Common myeloid progenitor, CD34-positive (primary cell): ENCODE results near the gene HSPA4.

Source experiments
- CTCF ChIA-PET: fragments of 350-600 bp; sonication (Branson Sonifier 250); formaldehyde crosslinking; loops from one replicate; lab custom pipeline; 2021; ENCODE audit warnings: antibody characterized with exemption; lab: Charles Lee
- POLR2A ChIA-PET: fragments of 350-600 bp; sonication (Branson Sonifier 250); formaldehyde crosslinking; loops from one replicate; lab custom pipeline; 2021; ENCODE audit warnings: antibody characterized with exemption; lab: Charles Lee
- DNase-seq, 3 donors: peaks; one replicate each; pipeline versions ENCODE4 v3.0.0 to v3.0.0-alpha.2; 2013
- H3K27ac ChIP-seq, 2 experiments: 1 replicate in 1 of 2; 2 replicates in 1 of 2; pipeline ENCODE4 v1.7.0; 2013; ENCODE audit warnings: inconsistent platforms in 2 of 2, low read length in 2 of 2, mild to moderate bottlenecking in 2 of 2, low read depth in 1 of 2, moderate library complexity in 1 of 2; ENCODE audit not compliant: severe bottlenecking in 2 of 2, insufficient read depth in 1 of 2, poor library complexity in 1 of 2
- H3K27me3 ChIP-seq, 5 experiments: replicated peaks in 2 of 5; 1 replicate in 3 of 5; 2 replicates in 2 of 5; pipeline versions ENCODE4 v1.6.1 to v1.7.0; 2013; ENCODE audit warnings: low read length in 4 of 5, mild to moderate bottlenecking in 2 of 5, moderate library complexity in 2 of 5, inconsistent platforms in 1 of 5; ENCODE audit not compliant: insufficient read depth in 5 of 5, control insufficient read depth in 4 of 5
- H3K36me3 ChIP-seq, 4 experiments: 1 replicate in 2 of 4; 2 replicates in 2 of 4; pipeline versions ENCODE4 v1.6.1 to v1.7.0; 2013; ENCODE audit warnings: low read length in 3 of 4, control low read depth in 1 of 4, mild to moderate bottlenecking in 1 of 4; ENCODE audit not compliant: control insufficient read depth in 4 of 4, insufficient read depth in 4 of 4
- H3K4me1 ChIP-seq, 4 experiments: 1 replicate in 3 of 4; 2 replicates in 1 of 4; pipeline versions ENCODE4 v1.6.1 to v1.7.1; 2013; ENCODE audit warnings: low read length in 3 of 4, mild to moderate bottlenecking in 3 of 4, control low read depth in 1 of 4, inconsistent platforms in 1 of 4, moderate library complexity in 1 of 4; ENCODE audit not compliant: control insufficient read depth in 4 of 4, insufficient read depth in 4 of 4; ENCODE audit errors: control extremely low read depth in 1 of 4
- H3K4me3 ChIP-seq, 7 experiments: 1 replicate in 4 of 7; 2 replicates in 3 of 7; pipeline versions ENCODE4 v1.5.1 to v1.7.0; 2013; ENCODE audit warnings: mild to moderate bottlenecking in 7 of 7, low read length in 6 of 7, moderate library complexity in 6 of 7, inconsistent platforms in 2 of 7, low read depth in 2 of 7, control low read depth in 1 of 7; ENCODE audit not compliant: insufficient read depth in 4 of 7, control insufficient read depth in 1 of 7; ENCODE audit errors: extremely low read depth in 1 of 7
- H3K9me3 ChIP-seq, 5 experiments: 1 replicate in 4 of 5; 2 replicates in 1 of 5; pipeline versions ENCODE4 v1.6.1 to v1.7.1; 2013; ENCODE audit warnings: low read length in 4 of 5, mild to moderate bottlenecking in 2 of 5, inconsistent platforms in 1 of 5, low read depth in 1 of 5, moderate library complexity in 1 of 5; ENCODE audit not compliant: control insufficient read depth in 4 of 5, insufficient read depth in 2 of 5; ENCODE audit errors: control extremely low read depth in 1 of 5
- WGBS: methylation state at CpG from one replicate; pipeline ENCODE4 v1.1.5; 2013; ENCODE audit not compliant: insufficient coverage; 5-methylcytosine and 5-hydroxymethylcytosine counted together

The HSPA4 gene

DNA sequence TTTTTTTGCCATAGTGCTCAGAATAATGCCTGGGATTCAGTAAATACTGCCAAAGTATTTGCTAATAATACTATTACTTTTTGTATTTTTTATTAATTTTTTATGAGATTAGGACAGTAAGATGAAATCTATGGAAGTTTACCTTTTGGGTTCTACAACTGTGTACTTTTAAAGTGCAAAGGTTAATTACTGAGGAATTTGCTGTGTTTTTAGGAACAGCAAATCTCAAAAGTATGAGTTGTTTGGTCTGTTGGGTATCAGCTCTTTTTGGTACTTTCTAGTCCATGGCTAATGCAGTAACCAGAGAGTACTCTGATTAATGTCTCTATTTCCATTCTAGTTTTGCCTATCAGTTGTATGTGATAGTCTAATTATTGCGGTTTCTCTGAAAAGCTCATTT, 5.1 kb downstream of the HSPA4 start:
- Histone ChIP-seq H3K27me3 (no peaks in the 10 kb centered on the region), H3K4me1 (peaks cover 0 to 16% (median 11%) of the 10 kb centered on the region in 4 experiments), H3K9me3 (no peaks in the 10 kb centered on the region), H3K4me3 (no peak overlapping the region), H3K36me3 (no peaks in the 10 kb centered on the region), H3K27ac (no peak overlapping the region)
- ChIA-PET CTCF (no interaction called here), POLR2A (no interaction called here)
- WGBS: 83% methylated on average over 1 of the region's 1 CpG
- no peak for DNase-seq

DNA sequence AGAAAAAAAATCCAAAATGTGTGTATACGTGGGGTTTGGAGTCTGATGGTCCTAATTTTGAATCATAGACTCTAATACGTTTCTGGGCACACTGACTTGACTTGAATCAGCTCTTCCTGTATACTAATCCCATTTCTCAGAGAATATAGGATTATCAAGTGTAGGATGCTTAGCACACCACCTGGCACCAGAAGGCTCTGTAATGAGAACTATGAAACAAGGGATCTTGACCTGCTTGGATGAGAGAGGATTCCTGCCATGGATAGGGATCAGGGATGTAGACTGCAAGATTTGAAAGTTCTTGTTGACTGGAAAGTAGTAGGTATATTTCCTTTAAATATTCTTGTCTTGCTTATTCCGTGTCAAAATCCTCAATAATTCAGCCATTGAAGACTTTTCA, 7.8 kb downstream of the HSPA4 start:
- ChIA-PET CTCF (interaction anchor here (0.6 kb wide), 1 partner anchor 48 kb away, joined by 3 read pairs; no protein-coding TSS in a partner anchor), POLR2A (no interaction called here)
- no peaks in the 10 kb centered on the region for H3K27me3 ChIP-seq
- H3K4me3 ChIP-seq: no peak overlapping the region
- no peaks in the 10 kb centered on the region for H3K36me3 ChIP-seq
- H3K4me1 ChIP-seq: peaks cover 0 to 16% (median 3%) of the 10 kb centered on the region in 4 experiments
- H3K9me3 ChIP-seq: no peaks in the 10 kb centered on the region
- no peak for DNase-seq
- H3K27ac ChIP-seq: no peak overlapping the region
- no CpG with 5 or more reads among the region's 3 CpGs for WGBS

GRCh38 chr5:133062276-133062675, 10.5 kb downstream of the HSPA4 start:
- 0% methylated on average over 1 of the region's 1 CpG for WGBS
- ChIA-PET CTCF (no interaction called here), POLR2A (no interaction called here)
- DNase-seq: peak; percentile 13 to 54 (median 44)
- H3K27me3 ChIP-seq: no peaks in the 10 kb centered on the region
- H3K36me3 ChIP-seq: peaks cover 0 to 19% (median 6%) of the 10 kb centered on the region in 4 experiments
- H3K4me1 ChIP-seq: peaks cover 0 to 14% (median 3%) of the 10 kb centered on the region in 4 experiments
- H3K27ac ChIP-seq: no peak overlapping the region
- no peak overlapping the region for H3K4me3 ChIP-seq
- no peaks in the 10 kb centered on the region for H3K9me3 ChIP-seq

GRCh38 chr5:133063965-133064364, 12.2 kb downstream of the HSPA4 start:
- Histone ChIP-seq H3K36me3 (peaks cover 4 to 34% (median 14%) of the 10 kb centered on the region in 4 experiments), H3K27ac (no peak overlapping the region)

GRCh38 chr5:133065471-133065870, 13.7 kb downstream of the HSPA4 start:
- no peaks in the 10 kb centered on the region for H3K27me3 ChIP-seq
- DNase-seq: no peak
- peaks cover 6 to 45% (median 24%) of the 10 kb centered on the region in 4 experiments for H3K36me3 ChIP-seq
- H3K9me3 ChIP-seq: no peaks in the 10 kb centered on the region
- H3K4me1 ChIP-seq: peaks cover 0 to 14% (median 3%) of the 10 kb centered on the region in 4 experiments
- WGBS: 100% methylated on average over 1 of the region's 1 CpG
- CTCF ChIA-PET: no interaction called here
- H3K27ac ChIP-seq: peak overlapping the region in 1 of 2 experiments; percentile 2
- no peak overlapping the region for H3K4me3 ChIP-seq
- POLR2A ChIA-PET: no interaction called here

More at GRCh38 chr5:133063965-133064364, 12.2 kb downstream of the HSPA4 start:
- H3K9me3 ChIP-seq: no peaks in the 10 kb centered on the region
- POLR2A ChIA-PET: no interaction called here
- H3K4me3 ChIP-seq: no peak overlapping the region
- 79% methylated on average over 7 of the region's 10 CpGs for WGBS
- H3K27me3 ChIP-seq: no peaks in the 10 kb centered on the region
- CTCF ChIA-PET: interaction anchor here (1.1 kb wide), 1 partner anchor 15 kb away, joined by 3 read pairs; no protein-coding TSS in a partner anchor
- DNase-seq: no peak
- peaks cover 0 to 14% (median 3%) of the 10 kb centered on the region in 4 experiments for H3K4me1 ChIP-seq

DNA sequence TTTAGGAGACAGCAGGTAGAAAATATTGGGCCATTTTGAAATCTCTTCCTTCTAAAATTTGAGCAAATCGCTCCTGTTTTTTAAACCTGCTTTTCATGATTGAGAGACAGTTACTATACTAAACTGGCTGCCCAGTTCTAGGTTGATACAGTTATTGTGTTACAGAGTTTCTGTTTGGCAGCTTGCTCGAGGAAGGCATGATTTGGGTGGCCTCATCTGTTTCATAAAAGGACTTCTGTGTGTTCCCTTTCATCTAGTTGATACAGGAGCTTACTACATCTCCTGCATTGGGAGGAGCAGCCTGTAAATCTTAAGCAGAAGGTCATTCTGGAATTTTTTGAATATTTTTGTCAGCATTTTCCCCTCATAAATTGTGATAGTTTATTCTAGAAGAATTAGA, 14.2 kb downstream of the HSPA4 start:
- 100% methylated on average over 1 of the region's 2 CpGs for WGBS
- Histone ChIP-seq H3K4me3 (no peak overlapping the region), H3K4me1 (peaks cover 0 to 14% (median 3%) of the 10 kb centered on the region in 4 experiments), H3K36me3 (peaks cover 6 to 48% (median 29%) of the 10 kb centered on the region in 4 experiments), H3K9me3 (no peaks in the 10 kb centered on the region), H3K27me3 (no peaks in the 10 kb centered on the region), H3K27ac (peak overlapping the region in 1 of 2 experiments; percentile 2)
- no peak for DNase-seq
- POLR2A ChIA-PET: no interaction called here
- CTCF ChIA-PET: no interaction called here

GRCh38 chr5:133072021-133072420, 20.2 kb downstream of the HSPA4 start:
- no peaks in the 10 kb centered on the region for H3K9me3 ChIP-seq
- peak overlapping the region in 1 of 2 experiments; percentile 39 for H3K27ac ChIP-seq
- no peaks in the 10 kb centered on the region for H3K4me1 ChIP-seq
- POLR2A ChIA-PET: interaction anchor here (0.7 kb wide), 1 partner anchor 54 kb away, joined by 4 read pairs; no protein-coding TSS in a partner anchor
- no peak for DNase-seq
- CTCF ChIA-PET: interaction anchor here (0.6 to 1.6 kb wide), 2 partner anchors 17 to 302 kb away, joined by 3 read pairs; no protein-coding TSS in a partner anchor
- H3K36me3 ChIP-seq: peaks cover 16 to 74% (median 48%) of the 10 kb centered on the region in 4 experiments
- 100% methylated on average over 1 of the region's 4 CpGs for WGBS
- no peaks in the 10 kb centered on the region for H3K27me3 ChIP-seq
- no peak overlapping the region for H3K4me3 ChIP-seq
